GM19025 (cell line): ENCODE results near the gene ANKRD44.

Source experiments
- ATAC-seq: cut with Tn5 transposase; IDR thresholded peaks from one replicate; pipeline ENCODE4 v1.9.1; 2021; ENCODE audit warnings: mild to moderate bottlenecking, low read depth, moderate library complexity; ENCODE audit not compliant: unreplicated experiment

The ANKRD44 gene

DNA sequence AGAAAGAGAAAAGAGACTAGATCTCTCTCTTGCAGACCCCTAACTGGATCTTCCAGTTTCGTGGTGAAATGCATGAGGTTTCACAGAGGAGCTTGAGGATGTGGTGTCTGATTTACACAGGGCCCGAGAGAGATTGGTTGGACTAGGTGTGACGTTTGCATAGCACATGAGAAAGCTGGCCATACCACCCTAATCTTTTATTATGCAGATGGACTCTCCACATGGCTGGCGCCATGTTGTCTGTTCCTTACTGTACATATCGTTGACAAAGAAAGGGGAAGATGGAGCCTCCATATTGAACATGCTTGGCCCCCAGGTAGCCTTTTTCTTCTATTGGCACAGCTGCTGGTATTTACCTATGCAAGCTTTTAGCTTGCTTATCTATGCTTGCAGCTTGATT, 356.6 kb downstream of the ANKRD44 start:
- no peak for ATAC-seq

DNA sequence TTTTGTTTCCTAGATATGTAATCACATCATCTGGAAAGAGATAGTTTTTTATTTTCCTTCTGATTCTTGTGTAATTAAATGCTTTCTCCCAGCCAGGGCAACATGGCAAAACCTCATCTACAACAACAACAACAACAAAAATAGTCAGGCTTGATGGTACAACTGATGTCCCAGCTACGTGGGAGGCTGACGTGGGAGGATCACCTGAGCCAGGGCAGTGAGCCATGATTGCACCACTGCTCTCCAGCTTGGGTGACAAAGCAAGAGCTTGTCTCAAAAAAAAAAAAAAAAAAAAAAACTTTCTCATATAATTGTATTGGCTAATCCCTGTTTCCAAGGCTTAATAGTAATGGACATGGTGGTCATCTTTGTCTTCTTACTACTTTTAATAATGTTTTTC, 357.6 kb downstream of the ANKRD44 start:
- no peak for ATAC-seq

DNA sequence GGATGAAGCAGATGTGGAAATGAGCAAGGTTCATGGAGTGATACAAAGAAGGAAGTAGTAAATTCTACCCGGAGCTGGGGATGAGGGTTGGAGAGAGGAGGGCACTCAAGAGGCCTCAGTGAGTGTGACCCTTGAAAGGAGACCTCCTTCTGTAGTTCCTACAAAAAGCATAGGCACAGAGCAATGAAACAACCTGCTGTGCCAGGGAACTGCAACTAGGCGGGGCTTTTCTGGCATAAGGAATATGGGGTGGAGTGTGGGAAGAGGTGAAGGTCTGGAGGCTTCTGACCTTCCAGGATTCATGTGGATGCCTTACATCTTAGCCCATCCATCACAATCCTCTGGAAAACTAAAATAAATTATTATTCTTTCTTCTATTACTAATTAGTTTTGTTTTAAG, 358.6 kb downstream of the ANKRD44 start:
- no peak for ATAC-seq

DNA sequence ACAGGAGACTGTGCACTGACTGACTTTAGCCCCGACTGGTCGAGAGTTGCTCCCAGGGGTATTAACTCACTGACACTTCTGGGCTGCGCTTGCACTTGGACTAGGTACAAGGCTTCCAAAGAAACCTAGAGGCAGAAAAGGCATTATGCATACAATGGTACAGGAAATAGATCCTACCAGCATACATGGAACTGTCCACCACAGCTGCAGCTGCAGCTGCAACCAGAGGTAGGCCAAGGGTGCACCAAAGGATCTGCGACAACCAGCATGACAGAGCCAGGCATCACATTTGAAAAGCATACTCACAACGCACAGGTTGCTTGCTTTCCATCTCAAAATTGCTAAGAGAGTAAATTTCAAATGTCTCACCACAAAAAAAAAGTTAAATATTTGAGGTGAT, 361.5 kb downstream of the ANKRD44 start:
- no peak for ATAC-seq

DNA sequence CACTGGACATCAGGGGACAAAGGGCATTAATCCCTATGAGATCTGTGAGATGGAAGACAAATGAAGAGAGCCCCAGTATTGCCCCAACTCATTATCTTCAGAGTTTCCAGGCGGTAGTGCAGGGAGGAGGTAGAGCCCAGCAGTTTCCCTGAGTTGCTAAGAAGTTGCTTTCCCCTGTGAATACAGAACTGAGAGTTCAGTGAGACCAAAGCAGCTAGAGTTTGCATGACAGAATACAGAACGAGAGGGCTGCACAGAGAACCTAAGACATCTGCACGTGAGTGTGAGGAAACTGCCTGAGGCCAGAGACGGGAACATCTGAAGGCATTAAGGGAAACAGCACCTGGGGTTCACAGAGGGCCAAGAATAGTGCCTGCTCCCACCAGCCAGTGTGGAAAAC, 366.0 kb downstream of the ANKRD44 start:
- peak; percentile 81 for ATAC-seq

DNA sequence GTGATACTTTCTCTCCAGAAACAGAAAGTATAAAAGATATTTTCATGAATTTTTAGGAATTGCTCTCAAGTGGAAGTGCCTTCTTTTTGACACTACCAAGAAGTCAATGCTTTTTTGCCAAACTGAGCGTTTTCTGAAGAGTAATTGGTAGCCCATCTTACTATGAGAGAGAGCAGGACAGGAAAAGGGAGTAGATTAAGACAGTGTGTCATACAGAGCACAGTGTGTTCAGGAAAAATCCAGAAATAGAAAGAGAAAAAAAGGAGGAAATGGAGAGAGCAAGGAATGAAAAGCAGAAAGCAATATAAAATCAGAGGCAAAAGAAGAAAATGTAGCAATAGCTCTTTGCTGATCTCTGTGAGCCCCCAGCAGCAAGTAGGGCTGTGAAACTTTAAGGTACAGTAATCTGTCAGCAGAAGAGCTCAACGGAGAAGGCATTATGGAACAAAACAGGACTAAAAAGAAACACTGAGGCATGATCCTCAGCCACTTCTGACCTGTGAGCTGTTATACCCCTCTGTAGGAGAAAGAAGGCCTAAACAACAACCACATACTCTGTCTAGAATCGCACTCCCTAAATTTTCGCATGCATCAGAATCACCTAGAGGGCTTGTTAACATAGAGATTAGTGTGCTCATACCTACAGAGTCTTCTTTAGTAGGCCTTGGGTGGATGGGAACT, 369.0 kb downstream of the ANKRD44 start:
- ATAC-seq = no peak

DNA sequence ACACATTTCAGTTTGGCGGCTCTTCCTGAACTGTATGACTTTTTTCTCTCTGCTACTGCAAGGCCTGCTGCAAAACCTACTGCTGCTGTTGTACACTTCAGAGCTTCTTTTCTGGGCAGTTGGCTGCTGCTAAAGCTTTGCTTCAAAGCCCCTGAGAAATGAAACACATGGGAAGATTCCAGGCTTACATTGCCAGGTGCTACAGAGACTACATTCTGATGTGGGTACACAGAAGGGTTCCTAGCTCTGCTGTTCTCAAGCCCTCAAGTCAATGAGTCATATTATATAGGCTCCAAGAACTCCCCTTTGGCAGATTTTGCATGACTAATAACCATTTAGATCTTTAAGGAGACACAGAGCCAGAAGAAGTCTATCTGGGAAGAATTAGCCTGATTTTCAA, 371.2 kb downstream of the ANKRD44 start:
- ATAC-seq = no peak
